OCI-M1 (cell line): ENCODE data around the gene MAP4K2.
"Not testable (repeated sequence)": the region's sequence is repeated elsewhere in the genome, so short reads cannot be mapped to it uniquely, and the experiment has no call there.

Source experiments
- DNase-seq: peaks from one replicate; lab custom pipeline; 2025; lab: John Stamatoyannopoulos, UW

MAP4K2 gene

GRCh38 chr11:64803158-64803845 lies at the start of gene MAP4K2:
Gene MAP4K2, minus strand, starts transcription at chr11:64803214. Its CDS starts 65 bp downstream, at chr11:64803149.
- peak; percentile 91 for DNase-seq

- no peak for DNase-seq
Observed at GRCh38 chr11:64851831-64852351, 48.9 kb upstream of the MAP4K2 start.

- DNase-seq = peak; percentile 18
Observed at GRCh38 chr11:64850979-64851567, 48.1 kb upstream of the MAP4K2 start.

- no peak for DNase-seq
Observed at GRCh38 chr11:64849598-64850356, 46.8 kb upstream of the MAP4K2 start.

- peak; percentile 42 for DNase-seq
Observed at GRCh38 chr11:64848826-64849597, 46.0 kb upstream of the MAP4K2 start.

GRCh38 chr11:64848214-64848825 lies 45.3 kb upstream of the MAP4K2 start:
- peak; percentile 42 for DNase-seq

GRCh38 chr11:64846998-64847666 lies 44.1 kb upstream of the MAP4K2 start:
- DNase-seq = peak; percentile 97

- DNase-seq = not testable (repeated sequence)
Observed at GRCh38 chr11:64845776-64846129, 42.7 kb upstream of the MAP4K2 start.

- DNase-seq = peak; percentile 40
Observed at GRCh38 chr11:64845129-64845775, 42.2 kb upstream of the MAP4K2 start.

- DNase-seq = peak; percentile 83
Observed at GRCh38 chr11:64844330-64845128, 41.5 kb upstream of the MAP4K2 start, which contains the start of gene CDC42BPG. Gene CDC42BPG, minus strand, starts transcription at chr11:64844653. Its CDS starts 84 bp downstream, at chr11:64844569.

GRCh38 chr11:64843686-64844329 lies 40.8 kb upstream of the MAP4K2 start:
- no peak for DNase-seq

GRCh38 chr11:64842851-64843685 lies 40.1 kb upstream of the MAP4K2 start:
- DNase-seq = no peak

GRCh38 chr11:64842366-64842759 lies 39.3 kb upstream of the MAP4K2 start:
- no peak for DNase-seq

GRCh38 chr11:64841592-64842365 lies 38.8 kb upstream of the MAP4K2 start:
- no peak for DNase-seq

- DNase-seq = no peak
Observed at GRCh38 chr11:64839887-64840782, 37.1 kb upstream of the MAP4K2 start.

- DNase-seq = no peak
Observed at GRCh38 chr11:64839335-64839734, 36.3 kb upstream of the MAP4K2 start.
